GM18499 (cell line): ENCODE measurements around the gene NOP53.
"Not testable (repeated sequence)": the region's sequence is repeated elsewhere in the genome, so short reads cannot be mapped to it uniquely, and the experiment has no call there.

Experiments used
- ATAC-seq: cut with Tn5 transposase; IDR thresholded peaks from one replicate; pipeline ENCODE4 v1.9.1; 2021; ENCODE audit warnings: moderate number of reproducible peaks; ENCODE audit not compliant: insufficient read depth, unreplicated experiment

The NOP53 gene

DNA sequence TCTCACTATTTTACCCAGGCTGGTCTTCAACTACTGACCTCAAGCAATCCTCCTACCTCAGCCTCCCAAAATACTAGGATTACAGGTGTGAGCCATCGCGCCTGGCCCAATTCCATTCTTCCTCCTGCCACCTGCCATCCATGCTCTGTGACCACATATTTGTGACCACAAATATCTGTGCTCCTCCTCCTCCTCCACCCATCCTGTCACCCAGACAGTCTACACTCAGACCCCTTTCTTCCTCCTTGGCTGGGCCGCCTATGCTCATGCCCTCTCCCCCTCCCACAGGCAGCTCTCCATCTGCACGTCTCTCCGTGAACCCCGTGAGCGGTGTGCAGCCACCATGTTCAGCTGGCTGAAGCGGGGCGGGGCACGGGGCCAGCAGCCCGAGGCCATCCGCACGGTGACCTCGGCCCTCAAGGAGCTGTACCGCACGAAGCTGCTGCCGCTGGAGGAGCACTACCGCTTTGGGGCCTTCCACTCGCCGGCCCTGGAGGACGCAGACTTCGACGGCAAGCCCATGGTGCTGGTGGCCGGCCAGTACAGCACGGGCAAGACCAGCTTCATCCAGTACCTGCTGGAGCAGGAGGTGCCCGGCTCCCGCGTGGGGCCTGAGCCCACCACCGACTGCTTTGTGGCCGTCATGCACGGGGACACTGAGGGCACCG, 28.9 kb upstream of the NOP53 start:
- ATAC-seq: no peak

DNA sequence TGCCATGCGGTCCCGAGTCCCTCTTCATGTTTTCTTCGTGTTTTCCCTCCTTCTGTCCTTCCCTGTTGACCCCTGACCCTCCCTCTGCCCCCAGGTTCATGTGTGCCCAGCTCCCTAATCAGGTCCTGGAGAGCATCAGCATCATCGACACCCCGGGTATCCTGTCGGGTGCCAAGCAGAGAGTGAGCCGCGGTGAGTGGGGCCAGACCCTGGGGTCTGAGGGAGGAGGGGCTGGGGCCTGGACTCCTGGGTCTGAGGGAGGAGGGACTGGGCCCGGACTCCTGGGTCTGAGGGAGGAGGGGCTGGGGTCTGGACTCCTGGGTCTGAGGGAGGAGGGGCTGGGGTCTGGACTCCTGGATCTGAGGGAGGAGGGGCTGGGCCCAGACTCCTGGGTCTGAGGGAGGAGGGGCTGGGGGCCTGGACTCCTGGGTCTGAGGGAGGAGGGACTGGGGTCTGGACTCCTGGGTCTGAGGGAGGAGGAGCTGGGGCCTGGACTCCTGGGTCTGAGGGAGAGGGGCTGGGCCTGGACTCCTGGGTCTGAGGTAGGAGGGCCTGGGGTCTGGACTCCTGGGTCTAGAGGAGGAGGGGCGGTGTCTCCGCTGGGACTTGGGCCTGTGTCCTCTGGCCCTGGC, 26.8 kb upstream of the NOP53 start:
- ATAC-seq: not testable (repeated sequence)

DNA sequence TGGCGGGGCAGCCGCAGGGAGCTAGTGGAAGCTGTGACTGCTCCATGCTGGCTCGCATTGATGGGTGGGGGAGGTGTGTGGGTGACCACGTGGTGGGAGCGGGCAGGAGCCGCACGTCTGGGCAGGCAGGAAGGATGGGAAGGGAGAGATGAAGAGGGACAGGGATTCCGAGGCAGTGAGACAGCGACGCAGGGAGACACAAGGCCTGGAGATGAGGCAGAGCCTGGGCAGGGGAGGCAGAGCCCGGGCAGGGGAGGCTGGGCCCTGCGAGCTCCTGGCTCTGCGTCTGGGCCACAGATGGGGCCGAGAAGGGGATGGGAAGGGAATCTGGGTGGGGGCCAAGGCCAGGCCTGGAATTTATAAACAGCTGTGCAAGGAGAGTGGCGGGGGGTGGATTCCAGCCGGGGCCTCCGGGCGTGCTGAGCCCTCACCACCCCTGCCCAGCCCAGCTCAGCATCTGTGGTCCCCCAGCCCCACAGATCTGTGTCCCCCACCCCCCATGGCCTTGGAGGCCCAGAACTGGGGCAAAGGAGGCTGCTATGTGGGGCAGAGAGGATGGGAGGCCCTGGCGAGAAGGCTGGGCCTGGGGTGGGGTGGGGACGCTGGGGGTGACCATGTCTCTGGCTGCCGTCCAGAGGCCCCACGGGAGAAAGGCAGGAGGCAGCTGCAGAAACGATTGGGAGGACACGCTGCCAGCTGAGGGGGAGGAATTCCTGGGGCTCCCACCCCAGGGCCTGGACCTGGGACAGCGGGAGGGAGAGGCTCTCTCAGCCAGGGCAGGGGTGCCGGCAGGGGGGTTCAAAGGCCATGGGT, 26.1 kb upstream of the NOP53 start:
- ATAC-seq: no peak

DNA sequence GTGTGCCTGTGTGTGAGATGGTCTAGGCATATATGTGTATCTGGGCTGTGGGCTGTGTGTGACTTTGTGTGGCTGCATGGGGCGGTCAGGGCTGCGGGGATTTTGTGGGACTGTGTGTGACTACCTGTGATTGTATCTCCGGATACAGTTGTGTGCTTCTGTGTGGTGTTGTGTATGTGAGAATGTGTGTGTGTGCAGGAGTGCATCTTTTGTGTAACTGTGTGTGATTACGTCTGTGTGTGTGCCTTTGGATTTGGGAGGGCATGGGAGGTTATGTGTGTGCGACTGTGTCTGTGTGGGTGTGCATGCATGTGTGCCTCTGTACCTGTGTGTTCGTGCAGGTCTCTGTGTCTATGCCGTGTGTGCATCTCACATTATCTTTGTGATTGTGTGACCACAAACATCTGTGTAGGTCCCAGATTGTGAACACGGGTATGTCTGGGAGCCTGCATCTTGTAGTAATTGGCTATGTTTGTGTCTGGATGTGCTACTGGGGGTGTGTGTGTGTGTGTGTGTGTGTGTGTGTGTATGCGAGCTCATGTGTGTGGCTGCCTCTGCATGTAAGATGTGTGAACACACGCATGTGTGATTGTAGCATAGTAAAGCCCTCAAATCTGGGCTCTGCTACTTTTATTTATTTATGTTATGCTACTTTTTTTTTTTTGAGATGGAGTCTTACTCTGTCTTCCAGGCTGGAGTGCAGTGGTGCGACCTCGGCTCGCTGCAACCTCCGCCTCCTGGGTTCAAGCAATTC, 24.5 kb upstream of the NOP53 start:
- ATAC-seq: no peak

DNA sequence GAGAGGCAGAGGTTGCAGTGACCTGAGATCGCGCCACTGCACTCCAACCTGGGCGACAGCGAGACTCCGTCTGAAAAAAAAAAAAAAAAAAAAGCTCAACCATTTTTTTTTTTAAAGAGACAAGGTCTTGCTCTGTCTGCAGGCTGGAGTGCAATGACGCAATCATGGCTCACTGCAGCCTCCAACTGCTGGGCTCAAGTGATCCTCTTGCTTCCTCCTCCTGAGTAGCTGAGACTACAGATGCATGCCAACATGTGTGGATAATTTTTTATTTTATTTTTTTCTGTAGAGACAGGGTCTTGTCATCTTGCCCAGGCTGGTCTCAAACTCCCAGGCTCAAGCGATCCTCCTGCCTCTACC, 21.8 kb upstream of the NOP53 start:
- no peak for ATAC-seq

DNA sequence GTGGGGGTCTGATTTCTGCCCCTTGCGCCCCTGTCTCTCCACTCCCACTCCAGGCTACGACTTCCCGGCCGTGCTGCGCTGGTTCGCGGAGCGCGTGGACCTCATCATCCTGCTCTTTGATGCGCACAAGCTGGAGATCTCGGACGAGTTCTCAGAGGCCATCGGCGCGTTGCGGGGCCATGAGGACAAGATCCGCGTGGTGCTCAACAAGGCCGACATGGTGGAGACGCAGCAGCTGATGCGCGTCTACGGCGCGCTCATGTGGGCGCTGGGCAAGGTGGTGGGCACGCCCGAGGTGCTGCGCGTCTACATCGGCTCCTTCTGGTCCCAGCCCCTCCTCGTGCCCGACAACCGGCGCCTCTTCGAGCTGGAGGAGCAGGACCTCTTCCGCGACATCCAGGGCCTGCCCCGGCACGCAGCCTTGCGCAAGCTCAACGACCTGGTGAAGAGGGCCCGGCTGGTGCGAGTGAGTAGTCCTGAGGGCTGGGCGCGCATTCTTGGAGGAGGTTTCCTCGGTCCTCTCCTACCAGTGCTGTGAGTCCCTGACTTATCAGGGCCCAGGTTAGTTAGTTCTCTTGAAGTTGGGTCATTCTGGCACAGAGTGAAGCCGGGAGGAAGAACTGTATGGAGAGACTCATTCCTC, 19.5 kb upstream of the NOP53 start:
- no peak for ATAC-seq

DNA sequence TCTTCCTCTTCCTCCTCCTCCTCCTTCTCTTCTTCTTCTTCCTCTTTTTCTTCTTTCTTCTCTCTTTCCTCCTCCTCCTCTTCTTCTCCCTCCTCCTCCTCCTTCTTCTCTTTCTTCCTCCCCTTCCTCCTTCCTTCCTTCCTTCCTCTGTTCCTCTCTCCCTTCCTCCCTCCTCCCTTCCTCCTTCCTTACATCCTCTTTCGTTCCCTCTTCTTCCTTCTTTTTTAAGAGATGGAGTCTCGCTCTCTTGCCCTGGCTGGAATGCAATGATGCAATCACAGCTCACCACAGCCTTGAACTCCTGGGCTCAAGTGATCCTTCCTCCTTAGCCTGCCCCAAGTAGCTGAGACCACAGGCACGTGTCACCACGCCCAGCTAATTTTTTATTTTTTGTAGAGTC, 18.9 kb upstream of the NOP53 start:
- ATAC-seq: no peak

DNA sequence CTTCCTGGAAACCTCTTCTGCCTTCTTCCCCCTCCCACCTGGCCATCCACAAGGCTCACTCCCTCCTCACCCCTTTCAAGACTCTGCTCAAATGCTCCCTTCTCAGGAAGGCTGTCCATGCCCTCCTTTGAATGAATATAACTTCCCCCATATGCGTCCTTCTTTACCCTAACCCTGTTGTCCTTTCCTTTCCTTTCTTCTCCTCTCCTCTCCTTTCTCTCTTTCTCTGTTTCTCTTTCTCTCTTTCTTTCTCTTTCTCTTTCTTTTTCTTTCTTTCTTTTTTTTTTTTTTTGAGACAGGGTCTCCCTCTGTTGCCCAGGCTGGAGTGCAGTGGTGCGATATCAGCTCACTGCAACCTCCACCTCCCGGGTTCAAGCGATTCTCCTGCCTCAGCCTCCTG, 17.1 kb upstream of the NOP53 start:
- ATAC-seq: not testable (repeated sequence)

DNA sequence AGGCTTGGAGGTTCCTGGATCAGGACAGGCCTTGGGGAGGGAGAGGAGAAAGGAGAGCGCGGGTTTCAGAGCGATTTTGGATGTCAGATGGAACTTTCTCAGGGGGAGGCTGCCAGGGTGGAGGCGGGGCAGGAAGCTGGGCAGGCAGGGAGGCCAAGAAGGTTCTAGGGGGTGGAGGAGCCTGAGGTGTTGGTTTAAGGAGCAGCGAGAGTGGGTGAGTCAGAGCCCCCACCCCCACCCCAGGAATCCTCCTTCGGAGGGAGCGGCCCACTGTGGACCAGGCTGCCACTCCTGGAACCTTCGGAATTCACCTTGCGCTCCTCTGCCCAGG, 15.9 kb upstream of the NOP53 start:
- ATAC-seq: no peak

DNA sequence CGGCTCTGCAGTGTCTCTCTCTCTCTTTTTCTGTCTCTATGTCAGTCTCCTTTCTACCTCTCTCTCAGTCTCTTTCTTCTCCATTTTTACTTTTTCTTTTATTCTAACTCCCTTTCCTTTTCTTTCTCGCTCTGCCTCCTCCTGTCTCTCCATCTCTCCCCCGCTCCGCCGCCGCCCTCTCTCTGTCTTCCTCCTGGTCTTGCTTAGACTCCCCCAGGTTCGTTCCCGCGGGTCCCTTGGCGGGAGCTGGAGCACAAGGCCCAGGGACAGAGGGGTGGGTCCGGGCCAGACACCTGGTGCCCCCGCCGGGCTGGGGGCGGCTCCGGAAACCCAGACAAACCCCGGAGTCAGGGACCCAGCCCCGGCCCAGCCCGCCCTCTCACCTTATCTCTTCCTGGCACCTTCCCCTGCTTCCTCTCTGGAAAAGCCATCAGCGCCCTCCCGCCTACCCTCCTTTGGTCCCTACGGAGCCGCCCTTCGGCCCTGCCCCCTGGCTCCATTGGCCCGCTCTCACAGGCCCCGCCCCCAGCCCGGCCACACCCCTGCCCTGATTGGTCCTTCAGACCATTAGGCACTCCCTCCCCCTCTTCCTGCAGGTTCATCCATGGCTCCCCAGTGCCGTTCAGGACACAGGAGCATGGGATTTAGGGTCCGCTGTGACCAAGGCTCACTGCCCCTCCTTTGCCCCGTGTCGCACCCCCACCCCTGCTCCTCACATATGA, 15.4 kb upstream of the NOP53 start:
- no peak for ATAC-seq

DNA sequence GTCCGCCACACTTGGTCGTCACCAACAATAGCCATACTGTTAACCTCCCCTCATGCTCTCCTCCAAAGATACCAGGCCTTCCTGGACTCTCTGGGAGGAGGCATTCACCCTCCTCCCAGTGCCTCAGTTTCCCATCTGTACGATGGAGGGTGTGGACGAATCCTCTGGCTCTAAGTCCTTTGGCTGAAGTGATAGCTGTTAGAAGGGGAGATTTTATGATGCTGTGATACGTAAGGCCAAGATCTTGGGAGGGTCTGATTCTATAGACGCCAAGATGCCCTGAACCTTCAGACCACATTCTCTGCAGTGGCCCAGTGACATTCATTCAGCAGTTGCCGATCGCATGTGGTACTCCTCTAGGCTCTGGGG, 14.8 kb upstream of the NOP53 start:
- ATAC-seq: no peak

DNA sequence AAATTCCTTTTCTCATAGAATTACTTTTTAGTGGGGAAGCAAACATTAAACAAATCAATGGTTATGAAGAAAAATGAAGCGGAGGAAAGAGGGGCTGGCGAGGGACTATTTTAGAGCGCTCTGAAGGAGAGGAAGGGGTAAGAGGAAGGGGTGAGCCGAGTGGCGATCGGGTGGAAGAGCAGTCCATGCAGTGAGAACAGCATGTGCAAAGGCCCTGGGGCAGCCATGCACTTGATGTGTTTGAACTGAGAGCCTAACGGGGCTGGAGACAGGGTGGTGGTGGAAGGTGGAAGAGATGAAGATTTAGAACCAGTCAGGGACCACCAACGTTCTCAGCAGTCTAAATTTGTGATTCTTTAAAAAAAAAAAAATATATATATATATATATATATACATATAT, 14.4 kb upstream of the NOP53 start:
- ATAC-seq: no peak

DNA sequence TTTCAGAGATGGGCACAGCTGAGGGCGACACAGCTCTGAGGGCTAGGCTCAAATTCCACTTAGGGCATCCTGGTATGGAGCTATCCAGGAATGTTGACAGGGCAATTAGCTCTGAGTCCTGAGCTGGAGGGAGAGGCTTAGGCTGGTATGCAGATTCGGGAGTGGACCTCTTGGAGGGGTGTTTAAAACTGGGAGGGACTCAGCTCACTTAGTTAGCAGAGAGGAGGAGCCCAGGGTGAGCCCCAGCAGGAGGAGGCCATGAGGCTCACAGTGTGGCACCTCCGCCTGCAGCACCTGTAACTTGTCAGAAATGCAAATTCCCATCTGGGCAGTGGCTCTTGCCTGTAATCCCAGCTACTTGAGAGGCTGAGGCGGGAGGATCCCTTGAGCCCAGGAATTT, 10.2 kb upstream of the NOP53 start:
- no peak for ATAC-seq

DNA sequence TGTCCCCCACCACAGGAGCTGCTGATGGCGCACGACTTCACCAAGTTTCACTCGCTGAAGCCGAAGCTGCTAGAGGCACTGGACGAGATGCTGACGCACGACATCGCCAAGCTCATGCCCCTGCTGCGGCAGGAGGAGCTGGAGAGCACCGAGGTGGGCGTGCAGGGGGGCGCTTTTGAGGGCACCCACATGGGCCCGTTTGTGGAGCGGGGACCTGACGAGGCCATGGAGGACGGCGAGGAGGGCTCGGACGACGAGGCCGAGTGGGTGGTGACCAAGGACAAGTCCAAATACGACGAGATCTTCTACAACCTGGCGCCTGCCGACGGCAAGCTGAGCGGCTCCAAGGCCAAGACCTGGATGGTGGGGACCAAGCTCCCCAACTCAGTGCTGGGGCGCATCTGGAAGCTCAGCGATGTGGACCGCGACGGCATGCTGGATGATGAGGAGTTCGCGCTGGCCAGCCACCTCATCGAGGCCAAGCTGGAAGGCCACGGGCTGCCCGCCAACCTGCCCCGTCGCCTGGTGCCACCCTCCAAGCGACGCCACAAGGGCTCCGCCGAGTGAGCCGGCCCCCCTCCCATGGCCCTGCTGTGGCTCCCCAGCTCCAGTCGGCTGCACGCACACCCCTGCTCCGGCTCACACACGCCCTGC, 4.4 kb upstream of the NOP53 start:
- ATAC-seq: no peak

DNA sequence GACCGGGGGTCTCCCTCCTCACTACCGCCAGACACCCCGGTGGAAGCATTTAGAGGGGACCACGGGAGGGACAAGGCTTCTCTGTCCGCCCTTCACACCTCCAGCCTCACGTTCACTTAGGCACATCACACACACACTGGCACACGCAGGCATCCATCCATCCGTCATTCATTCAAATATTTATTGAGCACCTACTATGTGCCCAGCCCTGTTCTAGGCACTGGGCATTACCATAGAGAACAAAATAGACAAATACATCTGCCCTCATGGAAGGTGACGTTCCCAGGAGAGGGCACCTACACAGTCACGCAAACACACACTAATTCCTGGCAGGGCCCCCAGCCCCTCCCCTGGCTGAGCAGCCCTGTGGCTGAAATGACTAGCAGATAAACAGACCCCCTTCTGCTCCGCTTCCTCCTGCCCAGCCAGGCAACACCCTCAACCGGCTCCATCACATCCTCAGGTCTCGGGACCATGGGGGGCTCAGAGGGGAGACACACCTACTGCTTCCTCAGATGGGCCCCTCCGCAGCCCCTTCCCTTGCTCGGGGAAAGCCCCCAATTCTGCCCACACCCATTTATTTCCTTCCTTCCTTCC, 3.7 kb upstream of the NOP53 start:
- ATAC-seq: no peak

DNA sequence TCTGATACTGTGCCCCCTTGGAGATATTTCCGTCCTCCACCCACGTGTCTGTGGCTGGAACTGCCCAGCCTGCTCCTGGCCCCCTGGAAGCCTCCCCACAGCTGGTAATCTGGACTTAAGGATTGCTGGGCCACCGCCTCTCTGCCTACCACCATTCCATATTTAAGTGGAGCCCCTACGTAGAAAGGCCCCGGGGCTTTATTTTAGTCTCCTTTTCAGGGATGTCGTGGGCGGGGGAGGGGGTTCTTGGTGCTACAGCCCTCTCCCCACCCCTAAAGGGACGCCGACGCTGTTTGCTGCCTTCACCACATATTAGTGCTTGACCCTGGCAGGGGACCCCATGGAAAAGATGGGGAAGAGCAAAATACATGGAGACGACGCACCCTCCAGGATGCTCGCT, 2.7 kb upstream of the NOP53 start:
- ATAC-seq: no peak

DNA sequence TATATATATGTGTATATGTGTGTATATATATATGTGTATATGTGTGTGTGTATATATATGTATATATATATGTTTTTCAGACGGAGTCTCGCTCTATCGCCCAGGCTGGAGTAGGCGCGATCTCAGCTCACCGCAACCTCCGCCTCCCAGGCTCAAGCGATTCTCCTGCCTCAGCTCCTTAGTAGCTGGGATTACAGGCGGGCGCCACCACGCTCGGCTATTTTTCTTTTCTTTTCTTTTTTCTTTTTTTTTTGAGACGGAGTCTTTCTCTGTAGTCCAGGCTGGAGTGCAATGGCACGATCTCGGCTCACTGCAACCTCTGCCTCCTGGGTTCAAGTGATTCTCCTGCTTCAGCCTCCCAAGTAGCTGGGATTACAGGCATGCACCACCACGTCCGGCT, 783 bp downstream of the NOP53 start:
- not testable (repeated sequence) for ATAC-seq

DNA sequence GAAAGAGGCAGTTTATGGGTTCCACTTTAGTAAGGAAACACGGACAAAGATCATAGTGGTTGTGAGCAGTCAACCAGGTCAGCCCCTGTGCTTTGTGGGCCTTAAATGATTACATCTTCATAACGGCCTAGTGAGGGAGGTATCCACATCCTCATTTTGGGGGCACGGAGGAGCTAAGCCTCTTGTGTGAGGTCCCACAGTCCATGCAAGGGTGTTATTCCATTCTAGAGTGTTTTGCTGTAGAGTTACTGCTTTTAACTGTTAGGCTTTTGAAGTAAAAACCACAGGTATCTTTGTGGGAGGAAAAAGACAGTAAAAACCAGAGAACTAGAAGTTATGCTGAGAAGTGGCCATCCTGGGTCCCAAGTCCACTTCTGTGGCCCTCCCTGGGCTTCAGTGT, 4.0 kb downstream of the NOP53 start:
- ATAC-seq: no peak

DNA sequence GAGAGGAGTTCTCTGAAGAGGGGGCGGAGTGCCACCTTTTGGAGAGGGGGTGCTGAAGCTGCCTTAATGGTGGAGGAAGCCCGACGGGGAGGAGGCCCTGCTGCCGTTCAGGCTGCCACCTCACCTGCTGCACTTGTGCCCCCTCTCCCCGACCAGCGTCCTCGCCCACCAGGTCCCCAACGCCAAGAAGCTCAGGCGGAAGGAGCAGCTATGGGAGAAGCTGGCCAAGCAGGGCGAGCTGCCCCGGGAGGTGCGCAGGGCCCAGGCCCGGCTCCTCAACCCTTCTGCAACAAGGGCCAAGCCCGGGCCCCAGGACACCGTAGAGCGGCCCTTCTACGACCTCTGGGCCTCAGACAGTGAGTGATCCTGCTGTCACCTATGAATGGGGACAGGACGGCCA, 5.4 kb downstream of the NOP53 start:
- ATAC-seq: no peak
